ENCODE measurements around the gene TSPO2. TPM values are rescaled to one million over a fixed set of nuclear protein-coding genes. Genes with fewer than 3 reads are reported as not detected.
"Not testable (repeated sequence)": the region's sequence is repeated elsewhere in the genome, so short reads cannot be mapped to it uniquely, and the experiment has no call there.

The TSPO2 gene
- total RNA-seq, 6 experiments from 2014 or later, result not detected

GRCh38 chr6:40998661-40999060, 43.6 kb upstream of the TSPO2 start:
- no peak for DNase-seq
- no peaks in the 10 kb centered on the region for H3K9me3 Mint-ChIP-seq
- H3K4me1 Mint-ChIP-seq (ENCODE audit: low read depth), result peaks cover 17% of the 10 kb centered on the region
- no peaks in the 10 kb centered on the region for H3K36me3 Mint-ChIP-seq (ENCODE audit: low read depth)
- peaks cover 8% of the 10 kb centered on the region; the same call in 1 of the 2 replicates for H3K27me3 Mint-ChIP-seq (ENCODE audit: insufficient read depth)
- TF ChIP-seq, protein P1, sequence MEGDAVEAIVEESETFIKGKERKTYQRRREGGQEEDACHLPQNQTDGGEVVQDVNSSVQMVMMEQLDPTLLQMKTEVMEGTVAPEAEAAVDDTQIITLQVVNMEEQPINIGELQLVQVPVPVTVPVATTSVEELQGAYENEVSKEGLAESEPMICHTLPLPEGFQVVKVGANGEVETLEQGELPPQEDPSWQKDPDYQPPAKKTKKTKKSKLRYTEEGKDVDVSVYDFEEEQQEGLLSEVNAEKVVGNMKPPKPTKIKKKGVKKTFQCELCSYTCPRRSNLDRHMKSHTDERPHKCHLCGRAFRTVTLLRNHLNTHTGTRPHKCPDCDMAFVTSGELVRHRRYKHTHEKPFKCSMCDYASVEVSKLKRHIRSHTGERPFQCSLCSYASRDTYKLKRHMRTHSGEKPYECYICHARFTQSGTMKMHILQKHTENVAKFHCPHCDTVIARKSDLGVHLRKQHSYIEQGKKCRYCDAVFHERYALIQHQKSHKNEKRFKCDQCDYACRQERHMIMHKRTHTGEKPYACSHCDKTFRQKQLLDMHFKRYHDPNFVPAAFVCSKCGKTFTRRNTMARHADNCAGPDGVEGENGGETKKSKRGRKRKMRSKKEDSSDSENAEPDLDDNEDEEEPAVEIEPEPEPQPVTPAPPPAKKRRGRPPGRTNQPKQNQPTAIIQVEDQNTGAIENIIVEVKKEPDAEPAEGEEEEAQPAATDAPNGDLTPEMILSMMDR (IDR thresholded peaks at IDR 0.05), result no peak
- H3K4me3 Mint-ChIP-seq, result no peak overlapping the region
- no peak overlapping the region for H3K27ac Mint-ChIP-seq

DNA sequence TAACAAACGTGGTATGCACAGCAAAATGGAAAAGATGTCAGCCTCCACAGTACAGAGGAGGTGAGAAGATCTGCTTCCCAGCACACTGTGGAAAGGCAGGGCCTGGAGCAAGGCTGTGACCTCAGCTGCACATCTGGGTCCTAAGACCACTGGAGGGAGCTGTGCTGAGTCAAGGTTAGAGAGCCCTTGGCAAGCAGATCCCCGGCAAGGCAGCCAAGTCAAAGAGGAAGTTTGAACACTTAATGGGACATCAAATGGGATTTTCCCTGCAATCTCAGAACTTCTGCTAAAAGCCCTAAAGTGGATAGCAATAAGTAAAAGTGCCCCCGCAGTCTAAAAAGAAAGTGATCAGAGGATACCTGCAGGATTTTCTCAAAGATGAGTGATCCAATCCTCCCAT, 42.7 kb upstream of the TSPO2 start:
- Mint-ChIP-seq H3K36me3 (ENCODE audit: low read depth) (no peaks in the 10 kb centered on the region), H3K4me1 (ENCODE audit: low read depth) (peaks cover 17% of the 10 kb centered on the region), H3K27ac (no peak overlapping the region), H3K27me3 (ENCODE audit: insufficient read depth) (peaks cover 12% of the 10 kb centered on the region), H3K9me3 (no peaks in the 10 kb centered on the region), H3K4me3 (no peak overlapping the region)
- TF ChIP-seq, protein P1 (IDR thresholded peaks at IDR 0.05), result peak; percentile 47; the same call in 1 of the 2 replicates
- DNase-seq, result peak; percentile 13

DNA sequence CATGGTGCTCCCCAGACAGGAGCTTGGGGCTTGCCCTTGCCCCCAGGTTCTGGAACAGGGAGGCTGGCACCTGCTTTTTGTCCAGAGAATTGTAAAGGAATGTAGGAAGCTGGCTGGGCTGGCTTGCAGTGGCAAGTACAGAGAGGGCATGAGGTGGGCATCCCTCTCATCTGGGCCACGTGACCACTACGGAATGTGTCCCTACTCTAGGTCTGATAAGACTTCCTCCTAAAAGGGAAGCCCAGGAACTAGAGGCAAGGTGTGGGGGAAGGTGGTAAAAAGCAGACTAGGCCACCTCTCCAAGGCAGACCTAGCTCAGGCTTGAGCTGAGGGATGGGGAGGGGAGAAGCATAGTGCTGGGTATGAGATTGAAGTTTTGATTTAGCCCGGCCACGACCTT, 42.0 kb upstream of the TSPO2 start:
- peaks cover 13% of the 10 kb centered on the region for H3K27me3 Mint-ChIP-seq (ENCODE audit: insufficient read depth)
- DNase-seq, result no peak
- H3K9me3 Mint-ChIP-seq, result no peaks in the 10 kb centered on the region
- TF ChIP-seq, protein P1 (IDR thresholded peaks at IDR 0.05), result no peak
- H3K27ac Mint-ChIP-seq, result no peak overlapping the region
- H3K4me3 Mint-ChIP-seq, result no peak overlapping the region
- H3K36me3 Mint-ChIP-seq (ENCODE audit: low read depth), result no peaks in the 10 kb centered on the region
- H3K4me1 Mint-ChIP-seq (ENCODE audit: low read depth), result peaks cover 17% of the 10 kb centered on the region

GRCh38 chr6:41002168-41002567, 40.1 kb upstream of the TSPO2 start:
- Mint-ChIP-seq H3K4me1 (ENCODE audit: low read depth) (peaks cover 7% of the 10 kb centered on the region), H3K27me3 (ENCODE audit: insufficient read depth) (peaks cover 16% of the 10 kb centered on the region), H3K36me3 (ENCODE audit: low read depth) (no peaks in the 10 kb centered on the region), H3K9me3 (no peaks in the 10 kb centered on the region), H3K4me3 (no peak overlapping the region), H3K27ac (no peak overlapping the region)
- TF ChIP-seq, protein P1 (IDR thresholded peaks at IDR 0.05), result no peak
- no peak for DNase-seq

GRCh38 chr6:41006217-41006616, 36.0 kb upstream of the TSPO2 start:
- H3K4me3 Mint-ChIP-seq; H3K4me1 Mint-ChIP-seq (ENCODE audit: low read depth); H3K36me3 Mint-ChIP-seq (ENCODE audit: low read depth); H3K9me3 Mint-ChIP-seq; H3K27ac Mint-ChIP-seq: not testable (repeated sequence)
- TF ChIP-seq, protein P1 (IDR thresholded peaks at IDR 0.05), result peak; percentile 87
- DNase-seq, result peak; percentile 39
- peaks cover 27% of the 10 kb centered on the region for H3K27me3 Mint-ChIP-seq (ENCODE audit: insufficient read depth)

- peaks cover 28% of the 10 kb centered on the region for H3K27me3 Mint-ChIP-seq (ENCODE audit: insufficient read depth)
- H3K9me3 Mint-ChIP-seq; H3K4me1 Mint-ChIP-seq (ENCODE audit: low read depth); H3K4me3 Mint-ChIP-seq; H3K27ac Mint-ChIP-seq; DNase-seq; H3K36me3 Mint-ChIP-seq (ENCODE audit: low read depth): not testable (repeated sequence)
Measured at GRCh38 chr6:41006980-41007379, 35.3 kb upstream of the TSPO2 start.

Data from HFFc6 (cell line).